Activated naive CD8-positive, alpha-beta T cell treated with anti-CD3 and anti-CD28 coated beads, Interleukin-2, amount 50 U/mL, for 16 hours (primary cell): ENCODE results near the gene NPHP1.
"Not testable (repeated sequence)": the region's sequence is repeated elsewhere in the genome, so short reads cannot be mapped to it uniquely, and the experiment has no call there.

Experiments used
- DNase-seq: peaks from one replicate; pipeline ENCODE4 v3.0.0-alpha.2; 2020; ENCODE audit warnings: low read depth, low spot score

The NPHP1 gene

GRCh38 chr2:110197452-110197851 lies 7.4 kb downstream of the NPHP1 start:
- DNase-seq, result no peak

DNA sequence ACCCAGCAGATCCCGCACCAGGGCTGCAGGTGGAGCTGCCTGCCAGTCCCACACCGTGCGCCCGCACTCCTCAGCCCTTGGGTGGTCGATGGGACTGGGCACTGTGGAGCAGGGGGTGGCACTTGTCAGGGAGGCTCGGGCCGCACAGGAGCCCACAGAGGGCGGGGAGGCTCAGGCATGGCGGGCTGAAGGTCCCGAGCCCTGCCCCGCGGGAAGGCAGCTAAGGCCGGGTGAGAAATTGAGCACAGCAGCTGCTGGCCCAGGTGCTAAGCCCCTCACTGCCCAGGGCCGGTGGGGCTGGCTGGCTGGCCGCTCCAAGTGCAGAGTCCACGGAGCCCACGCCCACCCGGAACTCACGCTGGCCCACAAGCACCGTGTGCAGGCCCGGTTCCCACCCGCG lies 14.6 kb downstream of the NPHP1 start:
- not testable (repeated sequence) for DNase-seq

DNA sequence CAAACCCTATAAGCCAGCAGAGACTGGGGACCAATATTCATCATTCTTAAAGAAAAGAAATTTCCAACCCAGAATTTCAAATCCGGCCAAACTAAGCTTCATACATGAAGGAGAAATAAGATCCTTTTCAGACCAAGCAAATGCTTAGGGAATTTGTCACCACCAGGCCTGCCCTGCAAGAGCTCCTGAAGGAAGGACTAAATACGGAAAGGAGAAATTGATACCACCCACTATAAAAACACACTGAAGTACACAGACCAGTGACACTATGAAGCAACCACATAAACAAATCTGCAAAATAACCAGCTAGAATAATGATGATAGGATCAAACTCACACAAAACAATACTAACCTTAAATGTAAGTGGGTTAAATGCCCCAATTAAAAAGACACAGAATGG lies 22.4 kb downstream of the NPHP1 start:
- no peak for DNase-seq

DNA sequence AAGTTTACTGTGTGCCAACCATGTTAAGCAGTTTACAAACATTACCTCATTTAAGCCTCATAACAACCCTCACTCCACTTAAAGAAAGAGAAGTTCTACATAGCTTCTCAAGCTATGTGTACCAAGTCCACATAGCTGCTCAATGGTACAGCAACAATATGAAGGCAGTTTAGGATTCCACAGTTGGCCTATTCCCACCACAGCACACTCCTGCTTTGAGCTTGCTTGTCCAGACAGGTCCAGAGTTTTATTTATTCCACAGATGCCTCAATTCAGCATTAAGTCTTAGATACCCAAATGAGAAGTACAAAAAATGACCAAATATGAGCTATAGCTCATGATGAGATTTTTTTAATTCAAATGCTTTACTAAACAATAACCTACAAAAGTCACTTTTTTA lies 24.8 kb downstream of the NPHP1 start:
- no peak for DNase-seq

GRCh38 chr2:110173523-110173922 lies 31.3 kb downstream of the NPHP1 start:
- no peak for DNase-seq

- DNase-seq, result no peak
Measured at GRCh38 chr2:110172506-110172905, 32.3 kb downstream of the NPHP1 start.

- DNase-seq, result no peak
Measured at GRCh38 chr2:110170102-110170501, 34.7 kb downstream of the NPHP1 start.

DNA sequence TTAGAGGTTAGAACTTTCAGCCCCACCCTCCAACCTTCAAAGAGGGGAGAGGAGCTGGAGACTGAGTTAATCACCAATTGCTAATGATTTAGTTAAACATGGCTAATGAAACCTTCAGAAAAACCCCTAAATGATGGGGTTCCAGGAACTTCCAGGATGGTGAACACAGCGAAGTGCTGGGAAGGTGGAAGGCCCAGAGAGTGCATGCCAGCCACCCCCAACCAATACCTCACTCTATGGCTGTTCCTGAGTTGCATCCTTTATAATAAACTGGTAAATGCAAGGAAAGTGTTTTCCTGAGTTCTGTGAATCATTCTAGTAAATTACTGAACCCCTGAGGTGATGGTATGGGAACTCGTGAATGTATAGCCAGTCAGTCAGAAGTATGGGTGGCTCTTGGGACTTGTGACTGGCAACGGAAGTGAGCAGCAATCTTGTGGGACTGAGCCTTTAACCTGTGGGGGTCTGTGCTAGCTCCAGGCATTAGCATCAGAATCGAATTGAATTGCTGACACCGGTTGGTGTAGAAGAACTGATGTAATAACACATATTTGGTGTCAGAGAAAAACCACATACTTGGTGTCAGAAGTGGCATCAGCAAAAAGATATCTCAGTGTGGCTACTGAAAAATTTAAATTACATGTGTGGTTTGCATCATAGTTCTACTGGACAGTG lies 37.4 kb downstream of the NPHP1 start:
- no peak for DNase-seq

DNA sequence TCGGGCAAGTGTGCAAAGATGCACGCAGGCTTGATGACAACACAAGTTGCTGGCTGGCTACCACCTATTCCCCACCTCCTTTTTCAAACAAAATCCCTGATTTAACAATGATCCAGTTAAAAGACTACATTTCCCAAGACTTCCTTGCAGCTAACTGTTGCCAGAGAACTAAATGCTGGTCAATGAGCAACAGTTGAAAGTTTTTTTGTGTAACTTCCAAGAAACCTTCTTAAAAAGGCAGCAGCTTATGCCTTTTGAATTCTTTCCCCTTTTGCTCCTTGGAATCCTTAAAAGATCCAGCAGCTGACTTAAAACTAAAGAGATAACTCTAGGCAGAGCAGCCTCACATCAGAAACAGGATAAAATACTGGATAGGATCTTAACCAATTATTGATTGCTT lies 38.5 kb downstream of the NPHP1 start:
- no peak for DNase-seq

GRCh38 chr2:110157153-110157793 lies 47.5 kb downstream of the NPHP1 start:
- no peak for DNase-seq

DNA sequence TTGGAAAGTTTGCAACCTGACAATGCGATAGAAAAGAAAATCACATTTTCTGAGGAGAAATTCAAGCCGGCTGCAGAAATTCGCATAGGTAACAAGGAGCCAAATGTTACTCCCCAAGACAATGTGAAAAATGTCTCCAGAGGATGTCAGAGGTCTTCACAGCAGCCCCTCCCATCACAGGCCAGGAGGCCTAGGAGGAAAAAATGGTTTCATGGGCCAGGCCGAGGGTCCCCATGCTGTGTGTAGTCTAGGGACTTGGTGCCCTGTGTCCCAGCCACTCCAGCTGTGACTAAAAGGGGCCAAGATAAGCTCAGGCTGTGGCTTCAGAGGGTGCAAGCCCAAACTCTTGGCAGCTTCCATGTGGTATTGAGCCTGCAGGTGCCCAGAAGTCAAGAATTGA lies 50.0 kb downstream of the NPHP1 start:
- not testable (repeated sequence) for DNase-seq

GRCh38 chr2:110154188-110154587 lies 50.6 kb downstream of the NPHP1 start:
- not testable (repeated sequence) for DNase-seq

GRCh38 chr2:110153416-110153815 lies 51.4 kb downstream of the NPHP1 start:
- no peak for DNase-seq

DNA sequence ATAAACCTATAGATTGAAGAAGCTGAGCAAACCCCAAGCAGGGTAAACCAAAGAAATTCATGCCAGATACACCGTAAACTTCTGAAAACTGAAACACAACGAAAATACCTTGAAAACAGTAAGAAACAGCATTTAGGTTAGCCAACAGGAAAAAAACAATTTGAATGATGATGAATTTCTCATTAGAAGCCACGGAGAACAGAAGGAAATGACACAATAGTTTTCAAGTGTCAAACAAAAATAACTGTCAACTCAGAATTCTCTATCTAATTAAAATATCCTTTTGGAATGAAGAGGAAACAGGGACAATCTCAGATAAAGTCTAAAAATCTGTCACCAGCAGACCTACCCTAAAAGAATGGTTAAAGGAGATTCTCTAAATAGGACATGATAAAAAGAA lies 51.9 kb downstream of the NPHP1 start:
- DNase-seq, result no peak

DNA sequence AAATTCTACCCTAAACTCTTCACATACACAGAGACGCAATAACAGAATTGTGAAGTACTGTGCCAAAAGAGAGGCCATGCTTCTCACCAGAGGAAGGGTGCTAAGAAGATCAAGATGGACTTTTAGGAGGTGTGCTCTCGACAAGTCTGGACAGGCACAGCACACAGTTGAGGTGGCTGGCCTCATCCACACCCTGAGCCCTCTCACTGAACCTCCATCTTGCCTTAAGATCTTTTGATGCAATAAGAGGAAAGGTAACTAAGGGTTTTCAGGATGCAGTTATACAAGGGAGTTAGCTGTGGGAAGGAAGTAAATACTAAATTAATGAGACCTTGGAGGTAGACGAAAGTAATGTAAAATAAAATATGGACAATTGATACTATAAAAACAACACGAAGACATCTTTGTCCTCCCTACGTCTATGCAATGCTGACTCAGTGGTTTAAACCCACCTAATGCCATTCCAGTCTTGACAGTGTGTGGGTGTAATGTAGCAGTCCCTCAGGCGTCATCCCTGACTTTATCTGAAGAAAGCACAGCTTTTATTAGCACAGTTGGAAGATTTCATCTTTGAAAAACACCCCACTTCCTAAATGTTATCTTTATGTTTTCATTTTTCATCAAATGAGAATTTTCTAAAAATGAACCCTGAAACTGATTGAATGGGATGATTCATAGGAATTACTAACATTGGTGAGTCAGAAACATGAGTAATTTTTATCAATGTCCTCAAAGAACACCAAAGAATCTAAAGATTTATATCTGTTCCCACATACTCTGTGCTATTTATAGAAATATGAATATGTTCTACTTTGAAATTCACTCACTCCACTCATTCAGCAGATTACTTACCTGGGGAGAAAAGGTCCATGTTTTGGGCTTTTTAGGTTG lies 55.2 kb downstream of the NPHP1 start:
- DNase-seq, result no peak

- no peak for DNase-seq
Measured at GRCh38 chr2:110146945-110147332, 57.9 kb downstream of the NPHP1 start.

- no peak for DNase-seq
Measured at GRCh38 chr2:110146183-110146944, 58.4 kb downstream of the NPHP1 start.

DNA sequence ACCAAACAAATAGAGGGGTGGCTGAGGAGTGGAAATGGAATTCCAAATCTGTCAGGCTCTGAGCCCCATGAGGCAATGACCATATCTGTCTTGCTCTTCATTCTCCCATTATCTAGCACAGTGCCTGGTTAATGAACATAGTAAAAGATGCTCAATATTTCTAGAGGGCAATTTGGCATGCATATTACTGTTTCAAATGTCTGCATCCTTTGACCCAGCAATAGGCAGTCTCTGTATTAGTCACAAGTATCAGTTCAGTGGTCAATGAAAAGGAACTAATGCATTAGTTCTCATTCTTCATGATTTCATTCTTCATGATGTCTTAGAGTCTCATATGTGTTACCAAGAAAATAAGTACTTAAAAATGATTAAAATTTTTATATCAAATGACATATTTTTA lies 60.8 kb downstream of the NPHP1 start:
- no peak for DNase-seq

DNA sequence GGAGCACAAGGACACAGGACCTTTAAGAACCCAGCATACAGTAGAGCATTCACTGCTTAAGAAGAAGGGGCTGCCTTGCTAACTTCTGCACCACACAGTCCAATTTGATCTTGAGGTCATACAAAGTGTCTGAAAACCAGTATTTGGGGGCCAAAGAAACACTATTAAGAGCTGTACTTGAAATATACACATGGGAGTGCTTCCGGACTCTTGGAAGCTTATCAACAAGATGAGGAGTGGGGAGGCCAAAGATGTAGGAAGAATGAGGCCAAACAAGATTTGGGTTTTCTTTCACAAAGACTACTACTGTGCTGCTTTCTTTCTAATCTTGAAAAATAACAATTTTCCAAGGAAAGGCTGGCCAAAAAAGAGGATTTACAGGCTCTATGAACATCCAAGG lies 64.4 kb downstream of the NPHP1 start:
- no peak for DNase-seq

DNA sequence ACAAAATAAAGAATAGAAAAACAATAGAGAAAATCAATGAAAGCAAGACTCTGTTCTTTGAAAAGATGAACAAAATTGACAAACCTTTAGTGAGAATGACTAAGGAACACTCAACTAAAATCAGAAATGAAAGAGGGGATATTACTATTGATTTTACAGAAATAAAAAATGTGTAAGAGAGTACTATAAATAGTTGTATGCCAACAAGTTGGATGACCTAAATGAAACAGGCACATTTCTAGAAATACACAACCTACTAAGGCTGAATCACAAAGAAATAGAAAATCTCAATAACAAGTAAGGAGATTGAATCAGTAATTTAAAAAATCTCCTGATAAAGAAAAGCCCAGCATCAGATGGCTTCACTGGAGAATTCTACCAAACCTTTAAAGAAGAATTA lies 70.8 kb downstream of the NPHP1 start:
- DNase-seq, result no peak

DNA sequence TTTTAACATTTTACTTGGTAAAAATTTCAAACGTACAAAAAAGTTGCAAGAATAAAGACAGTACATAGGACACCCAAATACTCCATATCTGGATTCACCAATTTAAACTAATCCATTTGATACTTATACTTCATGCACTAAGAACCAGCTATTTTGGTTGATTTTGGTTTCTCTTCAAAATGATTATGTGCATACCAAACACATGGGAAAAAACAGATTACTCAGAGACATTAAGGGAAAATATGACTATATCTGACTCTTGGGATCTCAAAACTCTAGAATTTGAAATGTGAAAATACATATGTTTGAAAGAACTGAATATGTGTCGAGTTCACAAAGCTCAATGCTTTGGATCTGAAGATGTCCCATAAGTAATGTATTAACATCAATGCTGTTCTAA lies 73.6 kb downstream of the NPHP1 start:
- DNase-seq, result no peak

GRCh38 chr2:110130757-110131156 lies 74.1 kb downstream of the NPHP1 start:
- no peak for DNase-seq
